Stimulated activated CD8-positive, alpha-beta memory T cell treated with anti-CD3 and anti-CD28 coated beads, Interleukin-12 subunit alpha, Interleukin-12 subunit beta, amount 100 ng/mL, for 1 hour (primary cell): ENCODE data around the gene NUBP1.

Experiments
- DNase-seq: peaks from one replicate; pipeline ENCODE4 v3.0.0-alpha.2; 2020; ENCODE audit warnings: low read depth

NUBP1 gene

GRCh38 chr16:10806698-10807097 is 63.1 kb downstream of the NUBP1 start:
- DNase-seq = no peak

- no peak for DNase-seq
These were observed 64.6 kb downstream of the NUBP1 start for GRCh38 chr16:10808218-10808617.

- DNase-seq = no peak
These were observed 65.2 kb downstream of the NUBP1 start for GRCh38 chr16:10808850-10809249.

GRCh38 chr16:10809706-10810105 is 66.1 kb downstream of the NUBP1 start:
- no peak for DNase-seq

GRCh38 chr16:10812312-10813098 is 68.9 kb downstream of the NUBP1 start:
- DNase-seq = no peak

GRCh38 chr16:10813099-10813455 is 69.4 kb downstream of the NUBP1 start:
- no peak for DNase-seq

- DNase-seq = no peak
These were observed 73.9 kb downstream of the NUBP1 start for GRCh38 chr16:10817514-10817913.

GRCh38 chr16:10817963-10818941 is 74.6 kb downstream of the NUBP1 start, which contains the start of gene TVP23A:
Gene TVP23A (minus strand): TSS chr16:10818794. CDS start chr16:10818493, 301 bp downstream.
- no peak for DNase-seq
